IMR-90 (cell line): Measurements from ENCODE around the gene ERGIC1.
A peak's percentile ranks its signal among the peaks of the same experiment; 100 is the strongest.

Experiments
- BHLHE40 ChIP-seq: fragments of 150-350 bp; IDR thresholded peaks from 2 replicates; pipeline ENCODE4 v1.6.1; 2016; ENCODE audit warnings: mild to moderate bottlenecking, low read depth, low read length
- CTCF ChIP-seq: conservative IDR thresholded peaks from 2 replicates; pipeline ENCODE4 v1.5.1; 2012; ENCODE audit warnings: mild to moderate bottlenecking, low read depth, low read length, improper control_type of control experiment
- FOS ChIP-seq: fragments of 150-350 bp; IDR thresholded peaks from 2 replicates; pipeline ENCODE4 v1.6.1; 2016; ENCODE audit warnings: low read depth, low read length
- MAFK ChIP-seq: IDR thresholded peaks from 2 replicates; pipeline ENCODE4 v1.6.1; 2012; ENCODE audit warnings: low read depth, low read length, improper control_type of control experiment
- MXI1 ChIP-seq: IDR thresholded peaks from 2 replicates; pipeline ENCODE4 v1.6.1; 2012; ENCODE audit warnings: low read depth, mild to moderate bottlenecking, low read length, moderate library complexity, borderline replicate concordance
- POLR2A ChIP-seq: IDR thresholded peaks from 2 replicates; pipeline ENCODE4 v1.6.1; 2012; ENCODE audit warnings: mild to moderate bottlenecking, low read depth, low read length
- RAD21 ChIP-seq: IDR thresholded peaks from 2 replicates; pipeline ENCODE4 v1.6.1; 2012; ENCODE audit warnings: low read length, improper control_type of control experiment
- RCOR1 ChIP-seq: IDR thresholded peaks from 2 replicates; pipeline ENCODE4 v1.6.1; 2012; ENCODE audit warnings: mild to moderate bottlenecking, low read length, improper control_type of control experiment; ENCODE audit not compliant: insufficient replicate concordance

- TF ChIP-seq POLR2A: peak; percentile 18
- no peak for TF ChIP-seq CTCF
- no peak for TF ChIP-seq MAFK
- TF ChIP-seq RAD21: no peak
- TF ChIP-seq MXI1: no peak
- no peak for TF ChIP-seq BHLHE40
- no peak for TF ChIP-seq FOS
- TF ChIP-seq RCOR1: no peak
Measured at GRCh38 chr5:172869691-172870090, 35.6 kb downstream of the ERGIC1 start.
